AG04449 (cell line): ENCODE measurements around the gene MYO18A.

Experiments
- CTCF ChIA-PET: fragments of 350-600 bp; formaldehyde crosslinking; extraction: SDS; loops from one replicate; lab custom pipeline; 2021; ENCODE audit warnings: antibody characterized with exemption; lab: Yijun Ruan, JAX
- POLR2A ChIA-PET: fragments of 400-600, 350-600 bp; formaldehyde crosslinking; extraction: SDS; loops from one replicate; lab custom pipeline; 2020; ENCODE audit warnings: antibody characterized with exemption, inconsistent platforms; lab: Yijun Ruan, JAX
- DNase-seq: peaks from one replicate; pipeline ENCODE4 v3.0.0-alpha.2; 2010; ENCODE audit warnings: low read depth, low spot score
- H3K4me3 ChIP-seq: 2 replicates; pipeline ENCODE4 v1.5.1; 2011; ENCODE audit warnings: low read depth, mild to moderate bottlenecking, control low read depth, low read length
- CTCF ChIP-seq: IDR thresholded peaks from one replicate; pipeline ENCODE4 v1.5.1; 2011; ENCODE audit warnings: mild to moderate bottlenecking, moderate library complexity, low read length, control low read depth, inconsistent platforms; ENCODE audit not compliant: insufficient read depth; ENCODE audit errors: missing control alignments

The MYO18A gene

GRCh38 chr17:29138184-29138955 lies 41.8 kb downstream of the MYO18A start:
- H3K4me3 ChIP-seq = no peak overlapping the region
- TF ChIP-seq CTCF = no peak
- ChIA-PET CTCF (interaction anchor here (1.2 to 25.0 kb wide), 12 partner anchors 7 to 185 kb away, joined by 3 to 454 read pairs (median 8); partner anchors contain the start of gene MYO18A), POLR2A (no interaction called here)
- DNase-seq = no peak

- DNase-seq = no peak
- TF ChIP-seq CTCF = no peak
- no peak overlapping the region for H3K4me3 ChIP-seq
- CTCF ChIA-PET = interaction anchor here (0.8 to 25.0 kb wide), 15 partner anchors 9 to 386 kb away, joined by 3 to 454 read pairs (median 7); partner anchors contain the start of gene MYO18A
- POLR2A ChIA-PET = interaction anchor here (0.7 to 1.1 kb wide), 2 partner anchors 13 to 157 kb away, joined by 4 to 6 read pairs; partner anchors contain the start of gene NUFIP2
Measured at GRCh38 chr17:29136998-29137730, 43.0 kb downstream of the MYO18A start.

GRCh38 chr17:29135464-29135863 lies 44.7 kb downstream of the MYO18A start:
- DNase-seq = no peak
- ChIA-PET CTCF (interaction anchor here (1.1 to 20.8 kb wide), 4 partner anchors 8 to 181 kb away, joined by 3 to 411 read pairs (median 65); no protein-coding TSS in a partner anchor), POLR2A (interaction anchor here (0.6 kb wide), 1 partner anchor 117 kb away, joined by 3 read pairs; no protein-coding TSS in a partner anchor)
- TF ChIP-seq CTCF = no peak
- H3K4me3 ChIP-seq = no peak overlapping the region

- DNase-seq = no peak
- no peak for TF ChIP-seq CTCF
- POLR2A ChIA-PET = interaction anchor here (0.9 to 1.0 kb wide), 2 partner anchors 9 to 148 kb away, joined by 3 to 4 read pairs; no protein-coding TSS in a partner anchor
- CTCF ChIA-PET = interaction anchor here (1.2 to 20.8 kb wide), 8 partner anchors 10 to 168 kb away, joined by 3 to 411 read pairs (median 29); partner anchors contain the start of gene MYO18A
- no peak overlapping the region for H3K4me3 ChIP-seq
Measured at GRCh38 chr17:29133121-29133713, 47.0 kb downstream of the MYO18A start.

GRCh38 chr17:29131814-29132682 lies 48.1 kb downstream of the MYO18A start:
- no peak overlapping the region for H3K4me3 ChIP-seq
- CTCF ChIA-PET = interaction anchor here (1.0 to 20.8 kb wide), 16 partner anchors 9 to 406 kb away, joined by 3 to 411 read pairs (median 8); partner anchors contain the start of genes MYO18A and TLCD1
- DNase-seq = no peak
- POLR2A ChIA-PET = interaction anchor here (0.8 to 1.4 kb wide), 4 partner anchors 8 to 166 kb away, joined by 3 to 7 read pairs (median 3); no protein-coding TSS in a partner anchor
- no peak for TF ChIP-seq CTCF
